Suprapubic skin (tissue), 4 donors: ENCODE results near the gene CACYBP. TPM values are rescaled to one million over a fixed set of nuclear protein-coding genes. Genes with fewer than 3 reads are reported as not detected.
"Not testable (repeated sequence)": the region's sequence is repeated elsewhere in the genome, so short reads cannot be mapped to it uniquely, and the experiment has no call there.

Source experiments
- DNase-seq, 2 donors: peaks; one replicate each; pipeline ENCODE4 v3.0.0-alpha.2; 2019; ENCODE audit warnings: low spot score in 2 of 2
- H3K27ac ChIP-seq: fragments of 200-600 bp; sonication (generic); one replicate; pipeline ENCODE4 v1.5.1; 2019
- H3K27me3 ChIP-seq: fragments of 200-600 bp; sonication (generic); one replicate; pipeline ENCODE4 v1.5.1; 2019
- H3K36me3 ChIP-seq: fragments of 200-600 bp; sonication (generic); one replicate; pipeline ENCODE4 v1.5.1; 2019
- H3K4me1 ChIP-seq: fragments of 200-600 bp; sonication (generic); one replicate; pipeline ENCODE4 v1.5.1; 2019
- H3K4me3 ChIP-seq: fragments of 200-600 bp; sonication (generic); one replicate; pipeline ENCODE4 v1.5.1; 2019; ENCODE audit warnings: mild to moderate bottlenecking
- H3K9me3 ChIP-seq: fragments of 200-600 bp; sonication (generic); one replicate; pipeline ENCODE4 v1.5.1; 2019
- EP300 ChIP-seq: sonication (generic); formaldehyde crosslinking; IDR thresholded peaks from one replicate; pipeline ENCODE4 v1.6.1; 2017; ENCODE audit warnings: antibody characterized with exemption
- POLR2A ChIP-seq, 2 donors: fragments of 450-650 bp; IDR thresholded peaks; one replicate each; pipeline ENCODE4 v1.6.1; 2017; ENCODE audit warnings: antibody characterized with exemption in 2 of 2, mild to moderate bottlenecking in 2 of 2, moderate library complexity in 2 of 2
- POLR2AphosphoS5 ChIP-seq, 3 donors: sonication (generic); formaldehyde crosslinking; IDR thresholded peaks; one replicate each; pipeline ENCODE4 v1.6.1; 2017; ENCODE audit warnings: antibody characterized with exemption in 3 of 3
- WGBS: methylation state at CpG from one replicate; pipeline ENCODE4 v1.1.5; 2018; 5-methylcytosine and 5-hydroxymethylcytosine counted together
- total RNA-seq, 4 donors: library from RNA; depleted of rRNA; stranded (reverse); fragments of >200 nt; gene quantifications; one replicate each; pipeline ENCODE4 v1.1.0, GENCODE V29; 2016
- TF ChIP-seq, protein P1 (sequence below), 2 donors: fragments of 200-600 bp in 1 of 2; fragments of 450-650 bp in 1 of 2; sonication (generic) in 1 of 2; IDR thresholded peaks; one replicate each; pipeline ENCODE4 v1.5.1; 2016 to 2019; ENCODE audit warnings: antibody characterized with exemption in 2 of 2, mild to moderate bottlenecking in 1 of 2, moderate library complexity in 1 of 2

The CACYBP gene
- total RNA-seq, 4 donors from 2014 or later = 41.8 to 66.7 (median 64.5) TPM

DNA sequence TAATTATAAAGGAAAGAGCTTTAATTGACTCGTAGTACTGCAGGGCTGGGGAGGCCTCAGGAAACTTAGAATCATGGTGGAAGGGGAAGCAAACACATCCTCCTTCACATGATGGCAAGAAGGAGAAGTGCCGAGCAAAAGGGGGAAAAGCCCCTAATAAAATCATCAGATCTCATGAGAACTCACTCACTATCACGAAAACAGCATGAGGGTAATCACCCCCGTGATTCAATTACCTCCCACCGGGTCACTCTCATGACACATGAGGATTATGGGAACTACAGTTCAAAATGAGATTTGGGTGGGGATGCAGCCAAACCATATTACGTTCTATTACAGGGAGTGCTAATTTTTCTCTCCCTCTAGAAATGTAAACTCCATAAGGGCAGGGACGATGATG is 37.7 kb downstream of the CACYBP start:
- DNase-seq = no peak
- Histone ChIP-seq H3K27me3 (no peaks in the 10 kb centered on the region), H3K9me3 (no peaks in the 10 kb centered on the region), H3K4me1 (no peaks in the 10 kb centered on the region), H3K36me3 (no peaks in the 10 kb centered on the region), H3K27ac (no peak overlapping the region), H3K4me3 (no peak overlapping the region)
- TF ChIP-seq, protein P1, sequence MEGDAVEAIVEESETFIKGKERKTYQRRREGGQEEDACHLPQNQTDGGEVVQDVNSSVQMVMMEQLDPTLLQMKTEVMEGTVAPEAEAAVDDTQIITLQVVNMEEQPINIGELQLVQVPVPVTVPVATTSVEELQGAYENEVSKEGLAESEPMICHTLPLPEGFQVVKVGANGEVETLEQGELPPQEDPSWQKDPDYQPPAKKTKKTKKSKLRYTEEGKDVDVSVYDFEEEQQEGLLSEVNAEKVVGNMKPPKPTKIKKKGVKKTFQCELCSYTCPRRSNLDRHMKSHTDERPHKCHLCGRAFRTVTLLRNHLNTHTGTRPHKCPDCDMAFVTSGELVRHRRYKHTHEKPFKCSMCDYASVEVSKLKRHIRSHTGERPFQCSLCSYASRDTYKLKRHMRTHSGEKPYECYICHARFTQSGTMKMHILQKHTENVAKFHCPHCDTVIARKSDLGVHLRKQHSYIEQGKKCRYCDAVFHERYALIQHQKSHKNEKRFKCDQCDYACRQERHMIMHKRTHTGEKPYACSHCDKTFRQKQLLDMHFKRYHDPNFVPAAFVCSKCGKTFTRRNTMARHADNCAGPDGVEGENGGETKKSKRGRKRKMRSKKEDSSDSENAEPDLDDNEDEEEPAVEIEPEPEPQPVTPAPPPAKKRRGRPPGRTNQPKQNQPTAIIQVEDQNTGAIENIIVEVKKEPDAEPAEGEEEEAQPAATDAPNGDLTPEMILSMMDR (IDR thresholded peaks at IDR 0.05) = no peak
- TF ChIP-seq POLR2A (IDR thresholded peaks at IDR 0.05) = no peak
- no peak for TF ChIP-seq EP300
- WGBS = 80% methylated on average over 7 of the region's 7 CpGs

DNA sequence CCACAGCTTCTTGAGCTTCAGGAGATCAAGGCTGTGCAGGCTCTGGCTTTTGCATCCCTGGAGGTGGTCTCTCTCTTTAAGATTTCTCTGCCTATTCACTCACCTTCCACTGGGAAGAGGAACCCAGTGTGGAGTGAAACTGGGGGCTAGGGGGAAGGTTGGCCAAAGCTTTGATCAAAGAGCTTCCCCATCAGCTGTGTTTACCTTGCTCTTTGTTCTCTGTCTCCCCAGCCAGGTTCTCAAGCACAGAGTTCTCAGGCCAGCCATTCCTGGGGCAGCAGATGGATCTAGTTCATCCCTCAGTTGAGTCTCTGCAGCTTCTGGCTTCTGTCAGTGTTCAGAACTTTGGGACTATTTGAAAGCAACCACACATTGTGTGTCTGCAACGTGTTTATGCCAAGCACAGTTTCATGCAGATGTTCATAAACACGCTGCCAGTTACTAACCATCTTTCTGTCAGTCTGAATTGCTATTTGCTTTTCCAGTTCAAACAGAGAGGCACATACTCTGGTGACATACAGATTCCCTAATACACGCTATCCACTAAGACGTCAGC is 40.7 kb downstream of the CACYBP start:
- WGBS = 57% methylated on average over 4 of the region's 4 CpGs
- Histone ChIP-seq H3K4me1 (no peaks in the 10 kb centered on the region), H3K27me3 (peaks cover 15% of the 10 kb centered on the region), H3K36me3 (no peaks in the 10 kb centered on the region), H3K4me3 (no peak overlapping the region), H3K9me3 (no peaks in the 10 kb centered on the region), H3K27ac (no peak overlapping the region)
- no peak for DNase-seq
- TF ChIP-seq, protein P1 (IDR thresholded peaks at IDR 0.05) = no peak

DNA sequence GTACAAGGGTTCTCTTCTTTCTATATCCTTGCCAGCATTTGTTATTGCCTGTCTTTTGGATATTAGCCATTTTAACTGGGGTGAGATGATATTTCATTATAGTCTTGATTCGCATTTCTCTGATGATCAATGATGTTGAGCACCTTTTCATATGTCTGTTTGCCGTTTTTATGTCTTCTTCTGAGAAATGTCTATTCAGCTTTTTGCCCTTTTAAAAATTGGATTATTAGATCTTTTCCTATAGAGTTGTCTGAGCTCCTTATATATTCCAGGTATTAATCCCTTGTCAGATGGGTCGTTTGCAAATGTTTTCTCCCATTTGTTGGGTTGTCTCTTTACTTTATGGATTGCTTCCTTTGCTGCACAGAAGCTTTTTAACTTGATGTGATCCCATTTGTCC is 42.9 kb downstream of the CACYBP start:
- Histone ChIP-seq H3K27me3 (peaks cover 15% of the 10 kb centered on the region), H3K9me3 (no peaks in the 10 kb centered on the region), H3K4me3 (no peak overlapping the region), H3K36me3 (no peaks in the 10 kb centered on the region), H3K4me1 (no peaks in the 10 kb centered on the region), H3K27ac (no peak overlapping the region)
- TF ChIP-seq POLR2A (IDR thresholded peaks at IDR 0.05) (no peak), EP300 (no peak), POLR2AphosphoS5 (IDR thresholded peaks at IDR 0.05) (no peak)
- TF ChIP-seq, protein P1 (IDR thresholded peaks at IDR 0.05) = no peak
- DNase-seq = no peak
- WGBS = 81% methylated on average over 3 of the region's 3 CpGs

DNA sequence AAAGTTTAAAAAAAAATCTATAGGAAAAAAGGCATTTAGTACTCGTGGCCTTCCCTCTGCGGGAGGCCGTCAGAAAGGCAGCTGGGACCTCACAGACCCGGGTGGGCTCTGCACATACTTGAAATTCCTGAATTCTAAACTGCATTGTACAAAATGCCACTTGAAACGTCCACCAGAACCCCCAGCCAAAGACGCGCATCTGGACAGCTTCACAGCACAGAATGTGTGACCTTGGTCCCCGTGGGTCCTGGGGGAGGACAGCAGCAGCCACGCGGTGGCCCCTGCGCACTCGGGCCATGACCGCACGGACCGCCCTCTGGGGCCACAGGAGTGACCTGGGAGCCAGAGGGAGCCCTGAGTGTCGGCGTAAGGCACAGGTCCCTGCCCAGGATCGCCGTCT is 44.1 kb downstream of the CACYBP start:
- H3K4me3 ChIP-seq = no peak overlapping the region
- H3K27me3 ChIP-seq = peaks cover 15% of the 10 kb centered on the region
- H3K4me1 ChIP-seq = no peaks in the 10 kb centered on the region
- H3K36me3 ChIP-seq = no peaks in the 10 kb centered on the region
- no peaks in the 10 kb centered on the region for H3K9me3 ChIP-seq
- 76% methylated on average over 19 of the region's 19 CpGs for WGBS
- no peak overlapping the region for H3K27ac ChIP-seq
- DNase-seq = no peak
- no peak for TF ChIP-seq POLR2A (IDR thresholded peaks at IDR 0.05)
- no peak for TF ChIP-seq POLR2AphosphoS5 (IDR thresholded peaks at IDR 0.05)
- TF ChIP-seq, protein P1 (IDR thresholded peaks at IDR 0.05) = no peak

GRCh38 chr1:175044591-175044990 is 44.8 kb downstream of the CACYBP start:
- not testable (repeated sequence) for H3K36me3 ChIP-seq, DNase-seq, H3K4me1 ChIP-seq, H3K27ac ChIP-seq, H3K9me3 ChIP-seq, H3K4me3 ChIP-seq
- WGBS = 92% methylated on average over 18 of the region's 18 CpGs
- H3K27me3 ChIP-seq = peaks cover 21% of the 10 kb centered on the region

- no peak for DNase-seq
- Histone ChIP-seq H3K36me3 (no peaks in the 10 kb centered on the region), H3K4me3 (no peak overlapping the region), H3K27me3 (peaks cover 23% of the 10 kb centered on the region), H3K27ac (no peak overlapping the region), H3K4me1 (no peaks in the 10 kb centered on the region), H3K9me3 (no peaks in the 10 kb centered on the region)
- TF ChIP-seq EP300 = no peak
- TF ChIP-seq POLR2AphosphoS5 (IDR thresholded peaks at IDR 0.05) = no peak
- TF ChIP-seq, protein P1 (IDR thresholded peaks at IDR 0.05) = no peak
- TF ChIP-seq POLR2A (IDR thresholded peaks at IDR 0.05) = no peak
- WGBS = 94% methylated on average over 17 of the region's 19 CpGs
Observed at GRCh38 chr1:175045097-175045496, 45.4 kb downstream of the CACYBP start.
